H1 (cell line): ENCODE results near the gene ELMO3. TPM values are rescaled to one million over a fixed set of nuclear protein-coding genes. Genes with fewer than 3 reads are reported as not detected.

Experiments
- ATF3 ChIP-seq: IDR thresholded peaks from 2 replicates; pipeline ENCODE4 v1.6.1; 2011; ENCODE audit warnings: low read depth, mild to moderate bottlenecking, low read length; ENCODE audit not compliant: insufficient read depth
- BRCA1 ChIP-seq: IDR thresholded peaks from 2 replicates; pipeline ENCODE4 v1.6.1; 2012; ENCODE audit warnings: low read depth, low read length, improper control_type of control experiment
- CBX5 ChIP-seq: fragments of 300-800, 300-1000 bp; sonication (generic); IDR thresholded peaks from 2 replicates; pipeline ENCODE4 v1.7.1; 2016; ENCODE audit warnings: antibody characterized with exemption, low read length, low read depth
- CTBP2 ChIP-seq: IDR thresholded peaks from 2 replicates; pipeline ENCODE4 v1.7.0; 2011; ENCODE audit warnings: borderline replicate concordance, mild to moderate bottlenecking, moderate library complexity, mixed read lengths, low read length; ENCODE audit not compliant: insufficient read depth, insufficient read length
- EZH2 ChIP-seq: fragments of 200-600 bp; sonication (generic); IDR thresholded peaks from 2 replicates; pipeline ENCODE4 v1.7.1; 2012; ENCODE audit warnings: low read depth, mild to moderate bottlenecking, moderate library complexity, low read length, inconsistent platforms; ENCODE audit not compliant: severe bottlenecking
- GTF2F1 ChIP-seq: IDR thresholded peaks from 2 replicates; pipeline ENCODE4 v1.6.1; 2012; ENCODE audit warnings: low read depth, low read length, improper control_type of control experiment, borderline replicate concordance
- HDAC2 ChIP-seq, 2 experiments: fragments of 300-600 bp in 1 of 2; sonication (generic) in 1 of 2; IDR thresholded peaks; 2 replicates each; pipeline ENCODE4 v1.6.1; 2011 to 2012; ENCODE audit warnings: low read depth in 2 of 2, low read length in 2 of 2, mild to moderate bottlenecking in 2 of 2, moderate library complexity in 2 of 2, borderline replicate concordance in 1 of 2, inconsistent platforms in 1 of 2
- KDM4A ChIP-seq: IDR thresholded peaks from one replicate; pipeline ENCODE4 v1.7.1; 2012; ENCODE audit warnings: low read depth, mild to moderate bottlenecking, moderate library complexity, low read length, inconsistent platforms; ENCODE audit not compliant: severe bottlenecking
- KDM5A ChIP-seq: fragments of 200-600 bp; IDR thresholded peaks from 2 replicates; pipeline ENCODE4 v1.7.1; 2012; ENCODE audit warnings: mild to moderate bottlenecking, low read length, inconsistent platforms, mixed read lengths
- MAX ChIP-seq: IDR thresholded peaks from 2 replicates; pipeline ENCODE4 v1.6.1; 2012; ENCODE audit warnings: inconsistent platforms
- POLR2AphosphoS5 ChIP-seq: IDR thresholded peaks from 2 replicates; pipeline ENCODE4 v1.6.1; 2011; ENCODE audit warnings: low read depth, low read length
- RAD21 ChIP-seq, 2 experiments: IDR thresholded peaks in 1 of 2; conservative IDR thresholded peaks in 1 of 2; 2 replicates each; pipeline ENCODE4 v1.6.1; 2011; ENCODE audit warnings: low read depth in 2 of 2, low read length in 2 of 2, improper control_type of control experiment in 1 of 2, inconsistent platforms in 1 of 2, mild to moderate bottlenecking in 1 of 2, moderate library complexity in 1 of 2
- RBBP5 ChIP-seq: IDR thresholded peaks from 2 replicates; pipeline ENCODE4 v1.7.1; 2012; ENCODE audit warnings: low read depth, mild to moderate bottlenecking, inconsistent platforms, low read length, moderate library complexity, borderline replicate concordance
- RNF2 ChIP-seq: fragments of 200-900, 300-1000 bp; sonication (generic); IDR thresholded peaks from 2 replicates; pipeline ENCODE4 v1.7.1; 2016; ENCODE audit warnings: borderline replicate concordance, low read depth, mild to moderate bottlenecking, antibody characterized with exemption, low read length; ENCODE audit not compliant: poor library complexity, severe bottlenecking; ENCODE audit errors: missing control alignments
- SAP30 ChIP-seq: fragments of 300-600 bp; sonication (generic); IDR thresholded peaks from 2 replicates; pipeline ENCODE4 v1.7.1; 2012; ENCODE audit warnings: low read length, moderate library complexity, mild to moderate bottlenecking, inconsistent platforms; ENCODE audit not compliant: insufficient read depth, insufficient replicate concordance
- SIRT6 ChIP-seq: IDR thresholded peaks from one replicate; pipeline ENCODE4 v1.7.1; 2012; ENCODE audit warnings: low read length, inconsistent platforms
- SIX5 ChIP-seq: IDR thresholded peaks from 2 replicates; pipeline ENCODE4 v1.6.1; 2011; ENCODE audit warnings: mild to moderate bottlenecking, low read depth, low read length
- SUZ12 ChIP-seq: fragments of 200-600 bp; sonication (generic); IDR thresholded peaks from 2 replicates; pipeline ENCODE4 v1.6.1; 2012; ENCODE audit warnings: mild to moderate bottlenecking, inconsistent platforms, low read length, moderate library complexity, mixed read lengths
- TAF1 ChIP-seq: IDR thresholded peaks from 2 replicates; pipeline ENCODE4 v1.6.1; 2011; ENCODE audit warnings: mild to moderate bottlenecking, low read depth, low read length
- TAF7 ChIP-seq: optimal IDR thresholded peaks from 2 replicates; pipeline ENCODE3; 2011; ENCODE audit warnings: low read depth, mild to moderate bottlenecking, inconsistent platforms, low read length, moderate library complexity, borderline replicate concordance
- ZNF274 ChIP-seq: IDR thresholded peaks from 2 replicates; pipeline ENCODE4 v1.7.0; 2012; ENCODE audit warnings: low read length, borderline replicate concordance; ENCODE audit errors: extremely low read depth
- polyA plus RNA-seq, 7 experiments: library from polyadenylated mRNA; depleted of rRNA in 3 of 7; stranded (reverse) in 5 of 7; unstranded in 2 of 7; fragments of >200 nt in 5 of 7; fragments of 200-250 nt in 2 of 7; gene quantifications; 1 replicate in 5 of 7; 2 replicates in 1 of 7; 4 replicates in 1 of 7; pipeline versions ENCODE4 v1.2.1 to v1.2.3, GENCODE V29; 2011 to 2013; ENCODE audit warnings: missing spikeins in 2 of 7, mixed read lengths in 2 of 7
- total RNA-seq: library from RNA; stranded (reverse); fragmentation: NEBNext Ultra II Directional; extraction: Animal tissue kit (Norgen Biotek cat#: 25700); gene quantifications from 2 replicates; pipeline ENCODE4 v1.2.1, GENCODE V29; 2021

The ELMO3 gene
- total and polyA plus RNA-seq, 2 of the 8 experiments (the other 6 are each of a cell fraction or from before 2014, with no cell fraction given), result 9.6 to 10.9 TPM

GRCh38 chr16:67165121-67166078, 33.5 kb upstream of the ELMO3 start (continued):
- TF ChIP-seq SUZ12 (peak; percentile 99), CBX5 (no peak), TAF1 (no peak), MAX (peak; percentile 90), CTBP2 (no peak), POLR2AphosphoS5 (no peak), HDAC2 (IDR thresholded peaks at IDR 0.05; ENCODE audit: borderline replicate concordance in 1 of 2, low read depth in 2 of 2, low read length in 2 of 2) (no peak), BRCA1 (no peak), RAD21 (IDR thresholded peaks at IDR 0.05 in 1 of 2, conservative IDR thresholded peaks at IDR 0.05 in 1 of 2; ENCODE audit: low read depth in 2 of 2, low read length in 2 of 2) (no peak), SIRT6 (no peak), EZH2 (peak; percentile 97), RBBP5 (0 out of 2 replicates have a peak, but pooled peaks have one; percentile 38), KDM4A (peak; percentile 65), ZNF274 (no peak), TAF7 (no peak), SIX5 (no peak), KDM5A (no peak), SAP30 (no peak), GTF2F1 (no peak), RNF2 (peak; percentile 89), ATF3 (no peak)
